Measurements from ENCODE around the gene ELFN1.

Gene ELFN1

DNA sequence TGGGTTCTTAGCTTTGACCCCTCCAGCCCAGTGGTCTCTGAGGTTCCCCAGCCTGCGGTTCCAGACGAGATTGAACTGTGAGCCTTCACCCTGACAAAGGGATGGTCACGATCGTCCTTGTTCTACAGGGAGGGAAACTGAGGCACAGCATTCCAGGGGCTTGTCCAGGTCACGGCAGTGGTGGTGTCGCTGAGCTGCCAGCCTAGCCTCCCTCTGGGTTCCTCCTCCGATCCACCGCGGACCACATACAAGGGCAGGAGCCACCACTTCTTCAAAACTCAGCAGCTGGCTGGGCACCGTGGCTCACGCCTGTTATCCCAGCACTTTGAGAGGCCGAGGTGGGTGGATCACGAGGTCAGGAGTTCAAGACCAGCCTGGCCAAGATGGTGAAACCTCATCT lies 35.8 kb downstream of the ELFN1 start:
- no peak overlapping the region for H3K4me3 ChIP-seq (replicated peaks; ENCODE audit: low read depth, low read length)
- TF ChIP-seq, protein P1, sequence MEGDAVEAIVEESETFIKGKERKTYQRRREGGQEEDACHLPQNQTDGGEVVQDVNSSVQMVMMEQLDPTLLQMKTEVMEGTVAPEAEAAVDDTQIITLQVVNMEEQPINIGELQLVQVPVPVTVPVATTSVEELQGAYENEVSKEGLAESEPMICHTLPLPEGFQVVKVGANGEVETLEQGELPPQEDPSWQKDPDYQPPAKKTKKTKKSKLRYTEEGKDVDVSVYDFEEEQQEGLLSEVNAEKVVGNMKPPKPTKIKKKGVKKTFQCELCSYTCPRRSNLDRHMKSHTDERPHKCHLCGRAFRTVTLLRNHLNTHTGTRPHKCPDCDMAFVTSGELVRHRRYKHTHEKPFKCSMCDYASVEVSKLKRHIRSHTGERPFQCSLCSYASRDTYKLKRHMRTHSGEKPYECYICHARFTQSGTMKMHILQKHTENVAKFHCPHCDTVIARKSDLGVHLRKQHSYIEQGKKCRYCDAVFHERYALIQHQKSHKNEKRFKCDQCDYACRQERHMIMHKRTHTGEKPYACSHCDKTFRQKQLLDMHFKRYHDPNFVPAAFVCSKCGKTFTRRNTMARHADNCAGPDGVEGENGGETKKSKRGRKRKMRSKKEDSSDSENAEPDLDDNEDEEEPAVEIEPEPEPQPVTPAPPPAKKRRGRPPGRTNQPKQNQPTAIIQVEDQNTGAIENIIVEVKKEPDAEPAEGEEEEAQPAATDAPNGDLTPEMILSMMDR (IDR thresholded peaks at IDR 0.05; ENCODE audit: low read depth, low read length, missing control alignments), result no peak
- no peak for DNase-seq (ENCODE audit: extremely low read depth, low read depth)

DNA sequence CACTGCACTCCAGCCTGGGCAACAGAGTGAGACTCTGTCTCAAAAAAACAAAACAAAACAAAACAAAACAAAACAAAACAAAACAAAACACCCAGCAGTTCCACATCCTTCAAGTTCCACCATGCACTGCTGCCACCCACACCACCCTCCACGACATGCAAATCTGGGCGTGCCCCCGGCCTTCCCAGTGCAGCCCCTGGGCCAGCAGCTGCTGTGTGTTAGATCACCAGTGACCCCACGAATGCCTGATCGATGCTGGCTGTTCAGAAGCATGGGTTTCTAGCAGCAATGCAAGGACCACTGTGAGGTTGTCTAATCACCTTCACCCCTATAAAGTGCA lies 36.3 kb downstream of the ELFN1 start:
- no peak overlapping the region for H3K4me3 ChIP-seq (replicated peaks; ENCODE audit: low read depth, low read length)
- no peak for DNase-seq (ENCODE audit: extremely low read depth, low read depth)
- TF ChIP-seq, protein P1 (IDR thresholded peaks at IDR 0.05; ENCODE audit: low read depth, low read length, missing control alignments), result no peak

DNA sequence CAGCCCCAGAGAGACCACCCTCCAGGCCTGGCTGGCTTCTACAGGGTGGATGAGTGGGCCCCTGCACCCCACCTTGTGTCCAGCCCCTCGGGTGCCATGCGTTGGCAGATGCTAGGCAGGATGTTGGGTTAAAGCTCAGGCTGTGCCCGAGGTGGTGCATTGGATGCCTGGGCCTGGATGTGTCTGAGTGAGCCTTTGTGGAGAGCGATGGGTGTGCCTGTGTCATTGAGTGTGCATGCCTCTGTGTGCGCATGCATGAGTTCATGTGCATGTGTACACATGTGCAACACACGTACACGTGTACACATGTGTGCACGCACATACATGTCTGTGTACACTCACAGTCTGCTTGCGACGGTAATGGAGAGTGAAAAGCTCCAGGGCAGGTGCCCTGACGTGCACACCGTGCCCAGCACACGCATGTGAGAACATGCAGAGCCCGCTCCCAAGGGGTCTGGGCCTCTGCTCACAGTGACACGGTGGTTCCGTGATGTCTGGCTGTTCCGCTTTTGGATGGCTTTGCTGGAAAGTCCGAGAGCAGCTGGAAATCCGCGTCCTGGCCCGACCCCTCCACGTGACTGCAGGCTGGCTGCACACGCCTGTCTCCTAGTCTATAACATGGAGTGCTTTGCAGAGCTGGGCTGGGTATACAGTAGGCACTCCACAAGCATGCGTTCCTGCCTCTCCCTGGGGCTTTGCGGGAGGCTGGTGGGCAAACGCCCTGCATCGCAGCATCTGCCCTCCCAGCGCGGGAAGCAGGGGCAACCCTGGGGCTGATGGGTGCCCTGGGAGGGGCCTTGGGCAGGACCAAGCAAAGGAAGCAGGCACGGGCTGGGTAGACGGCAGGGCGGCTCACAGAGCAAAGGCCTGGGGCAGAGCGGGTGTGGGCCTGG lies 36.9 kb downstream of the ELFN1 start:
- H3K4me3 ChIP-seq (replicated peaks; ENCODE audit: low read depth, low read length), result no peak overlapping the region
- TF ChIP-seq, protein P1 (IDR thresholded peaks at IDR 0.05; ENCODE audit: low read depth, low read length, missing control alignments), result no peak
- DNase-seq (ENCODE audit: extremely low read depth, low read depth), result no peak

DNA sequence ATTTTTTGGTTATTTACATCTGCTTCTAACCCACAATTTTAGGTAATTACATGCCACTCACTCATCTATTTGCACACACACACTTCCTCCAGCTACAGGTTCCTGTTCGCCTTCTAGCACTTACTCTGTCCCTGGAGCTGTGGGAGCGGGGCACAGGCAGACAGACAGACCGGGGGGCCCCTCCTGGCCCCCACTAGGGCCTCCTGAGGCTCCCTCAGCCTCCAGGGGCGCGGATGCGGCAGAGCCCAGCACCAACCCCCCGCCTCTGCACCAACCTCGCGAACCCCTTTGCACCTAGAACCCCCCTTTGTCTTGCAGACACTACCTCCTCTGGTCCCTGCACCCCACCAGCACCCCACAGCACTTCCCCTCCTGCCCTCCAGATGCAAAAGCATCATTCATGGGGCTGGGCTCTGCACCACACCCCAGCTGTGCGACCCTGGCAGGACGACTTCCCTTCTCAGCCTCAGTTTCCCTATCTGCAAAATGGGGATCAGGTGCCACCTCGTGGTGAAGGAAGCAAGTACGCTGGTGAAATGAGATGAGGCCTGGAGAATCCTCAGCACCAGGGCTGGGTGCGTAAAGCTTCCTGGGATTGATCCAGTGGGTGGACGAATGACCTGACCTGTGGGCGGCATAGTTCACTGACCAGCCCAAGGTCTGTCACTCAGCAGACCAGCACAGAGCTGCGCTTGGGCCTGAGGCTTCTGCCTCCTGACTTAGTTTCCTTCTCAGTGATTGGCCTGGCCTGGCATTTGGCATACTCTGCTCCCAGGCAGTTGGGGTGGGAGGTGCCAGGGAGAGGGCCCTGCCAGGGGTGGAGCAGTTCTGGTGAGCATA lies 37.9 kb downstream of the ELFN1 start:
- DNase-seq (ENCODE audit: extremely low read depth, low read depth), result no peak
- TF ChIP-seq, protein P1 (IDR thresholded peaks at IDR 0.05; ENCODE audit: low read depth, low read length, missing control alignments), result peak; percentile 9
- H3K4me3 ChIP-seq (replicated peaks; ENCODE audit: low read depth, low read length), result no peak overlapping the region

DNA sequence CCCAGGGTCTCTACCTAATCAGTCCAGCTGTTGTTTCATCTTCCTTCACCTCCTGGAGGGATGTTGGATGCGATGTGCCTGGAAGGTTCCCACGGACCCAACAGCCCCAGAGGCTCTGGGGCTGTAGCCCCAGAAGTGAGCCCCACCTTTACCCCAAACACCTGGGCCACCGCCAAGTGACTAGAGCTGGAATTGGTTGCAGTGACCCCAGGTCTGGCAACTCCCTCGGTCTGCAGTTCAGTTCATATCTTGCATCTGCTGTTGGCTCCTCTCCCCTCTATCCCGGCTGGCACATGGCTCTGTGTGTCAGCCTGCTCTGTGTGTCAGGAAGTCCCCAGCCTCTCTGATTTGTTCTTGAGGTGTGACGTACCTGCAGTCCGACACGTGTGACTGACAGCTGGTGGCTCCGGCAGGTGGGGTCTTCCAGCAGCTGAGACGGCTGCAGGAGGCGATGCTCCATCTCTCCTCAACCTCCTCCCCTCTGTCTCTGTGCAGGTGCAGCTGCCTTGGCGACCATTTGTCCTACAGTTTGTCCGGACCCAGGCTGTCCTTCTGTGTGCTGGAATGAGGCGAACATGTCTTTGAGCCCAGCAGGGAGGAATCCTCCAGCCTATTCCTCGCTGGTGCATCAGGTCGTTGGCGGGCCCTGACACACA lies 38.6 kb downstream of the ELFN1 start:
- DNase-seq (ENCODE audit: extremely low read depth, low read depth), result no peak
- no peak overlapping the region for H3K4me3 ChIP-seq (replicated peaks; ENCODE audit: low read depth, low read length)
- TF ChIP-seq, protein P1 (IDR thresholded peaks at IDR 0.05; ENCODE audit: low read depth, low read length, missing control alignments), result no peak

DNA sequence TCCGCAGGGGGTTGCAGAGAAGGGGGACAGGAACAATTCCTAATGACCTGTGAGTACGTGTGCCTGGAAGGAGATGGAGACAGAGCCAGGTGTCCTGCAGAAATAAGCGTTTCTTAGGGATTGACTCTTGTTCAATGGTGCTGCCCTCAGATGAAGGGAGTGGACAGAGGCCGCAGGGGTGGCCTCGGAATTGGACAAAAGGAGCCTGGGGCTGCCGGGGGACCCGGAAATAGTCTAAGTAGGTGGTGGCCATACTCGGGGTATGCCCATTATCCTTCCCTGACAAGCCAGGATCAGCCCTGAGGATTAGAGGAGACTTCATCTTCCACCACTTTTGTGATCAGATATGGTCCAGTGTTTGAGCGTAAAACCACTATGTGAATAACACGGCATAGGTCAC lies 39.2 kb downstream of the ELFN1 start:
- TF ChIP-seq, protein P1 (IDR thresholded peaks at IDR 0.05; ENCODE audit: low read depth, low read length, missing control alignments), result no peak
- DNase-seq (ENCODE audit: extremely low read depth, low read depth), result no peak
- H3K4me3 ChIP-seq (replicated peaks; ENCODE audit: low read depth, low read length), result no peak overlapping the region
